Omental fat pad (tissue), 4 donors: Measurements from ENCODE around the gene SPNS1. TPM values are rescaled to one million over a fixed set of nuclear protein-coding genes. Genes with fewer than 3 reads are reported as not detected.
"Not testable (repeated sequence)": the region's sequence is repeated elsewhere in the genome, so short reads cannot be mapped to it uniquely, and the experiment has no call there.

Experiments
- ATAC-seq: fragments of 150-250 bp; one replicate; pipeline ENCODE4 v1.9.1; 2016; ENCODE audit warnings: mild to moderate bottlenecking, moderate library complexity; ENCODE audit not compliant: low FRiP score
- DNase-seq: peaks from one replicate; pipeline ENCODE4 v3.0.0-alpha.2; 2019; ENCODE audit warnings: low spot score
- total RNA-seq, 4 donors: library from RNA; depleted of rRNA; stranded (reverse); fragments of >200 nt; gene quantifications; one replicate each; pipeline ENCODE4 v1.1.0, GENCODE V29; 2016
- TF ChIP-seq, protein P1 (sequence below), 3 donors: fragments of 450-650 bp; IDR thresholded peaks; one replicate each; pipeline ENCODE4 v1.5.1; 2016 to 2017; ENCODE audit warnings: antibody characterized with exemption in 3 of 3, mild to moderate bottlenecking in 3 of 3, moderate library complexity in 2 of 3

The SPNS1 gene
- total RNA-seq, 4 donors from 2014 or later = 16.3 to 21.0 (median 18.5) TPM

GRCh38 chr16:28989363-28989762 is 14.8 kb downstream of the SPNS1 start:
- TF ChIP-seq, protein P1, sequence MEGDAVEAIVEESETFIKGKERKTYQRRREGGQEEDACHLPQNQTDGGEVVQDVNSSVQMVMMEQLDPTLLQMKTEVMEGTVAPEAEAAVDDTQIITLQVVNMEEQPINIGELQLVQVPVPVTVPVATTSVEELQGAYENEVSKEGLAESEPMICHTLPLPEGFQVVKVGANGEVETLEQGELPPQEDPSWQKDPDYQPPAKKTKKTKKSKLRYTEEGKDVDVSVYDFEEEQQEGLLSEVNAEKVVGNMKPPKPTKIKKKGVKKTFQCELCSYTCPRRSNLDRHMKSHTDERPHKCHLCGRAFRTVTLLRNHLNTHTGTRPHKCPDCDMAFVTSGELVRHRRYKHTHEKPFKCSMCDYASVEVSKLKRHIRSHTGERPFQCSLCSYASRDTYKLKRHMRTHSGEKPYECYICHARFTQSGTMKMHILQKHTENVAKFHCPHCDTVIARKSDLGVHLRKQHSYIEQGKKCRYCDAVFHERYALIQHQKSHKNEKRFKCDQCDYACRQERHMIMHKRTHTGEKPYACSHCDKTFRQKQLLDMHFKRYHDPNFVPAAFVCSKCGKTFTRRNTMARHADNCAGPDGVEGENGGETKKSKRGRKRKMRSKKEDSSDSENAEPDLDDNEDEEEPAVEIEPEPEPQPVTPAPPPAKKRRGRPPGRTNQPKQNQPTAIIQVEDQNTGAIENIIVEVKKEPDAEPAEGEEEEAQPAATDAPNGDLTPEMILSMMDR (IDR thresholded peaks at IDR 0.05) = no peak
- no peak for DNase-seq
- ATAC-seq = no peak

GRCh38 chr16:28990375-28991040 is 15.9 kb downstream of the SPNS1 start:
- TF ChIP-seq, protein P1 (IDR thresholded peaks at IDR 0.05) = no peak
- no peak for ATAC-seq
- DNase-seq = no peak

- no peak for ATAC-seq
- no peak for DNase-seq
- TF ChIP-seq, protein P1 (IDR thresholded peaks at IDR 0.05) = no peak
Observed at GRCh38 chr16:28991687-28992086, 17.1 kb downstream of the SPNS1 start.

DNA sequence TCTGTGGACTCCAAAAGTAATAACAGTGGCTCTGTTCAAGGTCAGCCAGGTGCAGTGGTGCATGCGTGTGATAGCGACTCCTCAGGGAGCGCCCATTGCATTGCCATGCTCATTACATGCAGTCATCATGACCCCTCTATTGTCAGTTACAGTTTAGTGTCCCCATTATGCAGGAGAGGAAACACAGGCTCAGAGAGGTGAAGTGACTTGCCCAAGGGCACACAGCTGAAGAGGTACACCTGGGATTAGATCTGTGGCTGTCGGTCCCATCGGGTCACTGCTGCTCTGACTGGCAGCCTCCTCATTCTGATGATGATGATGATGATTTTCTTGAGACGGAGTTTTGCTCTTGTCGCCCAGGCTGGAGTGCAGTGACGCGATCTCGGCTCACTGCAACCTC is 17.9 kb downstream of the SPNS1 start:
- DNase-seq = no peak
- TF ChIP-seq, protein P1 (IDR thresholded peaks at IDR 0.05) = no peak
- ATAC-seq = no peak

DNA sequence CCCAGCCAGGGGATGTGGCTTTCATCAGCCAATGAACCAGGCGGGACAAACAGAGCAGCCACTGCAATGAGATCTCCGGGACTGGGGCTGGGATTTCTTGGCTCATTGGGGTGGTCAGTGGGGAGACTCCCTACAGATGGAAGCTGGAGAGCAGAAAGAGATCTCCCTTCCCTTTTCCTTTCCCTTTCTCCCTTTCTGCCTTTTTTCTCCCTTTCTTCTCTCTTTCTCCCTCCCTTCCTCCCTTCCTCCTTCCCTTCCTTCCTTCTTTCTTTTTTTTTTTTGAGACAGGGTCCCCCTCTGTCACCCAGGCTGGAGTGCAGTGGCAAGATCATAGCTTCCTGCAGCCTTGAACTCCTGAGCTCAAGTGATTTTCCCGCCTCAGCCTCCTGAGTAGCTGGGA is 24.3 kb downstream of the SPNS1 start:
- ATAC-seq (no peak), DNase-seq (no peak)
- TF ChIP-seq, protein P1 (IDR thresholded peaks at IDR 0.05) = no peak

DNA sequence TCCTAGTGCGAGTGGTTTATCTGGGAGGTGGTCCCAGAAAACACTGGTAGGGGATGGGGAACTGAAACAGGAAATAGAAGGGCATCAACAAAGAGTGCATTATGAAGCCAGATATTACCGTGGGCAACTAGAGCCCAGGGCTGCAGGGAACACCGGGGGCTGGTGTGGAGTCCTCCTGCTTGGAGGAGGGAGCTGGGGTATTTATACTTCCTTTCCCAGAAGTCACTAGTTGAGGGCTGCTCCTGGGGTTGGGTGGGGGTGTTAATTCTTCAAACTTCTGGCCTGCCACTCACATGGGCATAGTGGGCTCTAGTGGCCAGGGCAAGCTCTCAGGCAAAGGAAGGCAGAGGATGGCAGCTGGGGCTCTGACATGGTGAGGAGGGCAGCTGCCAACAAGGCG is 25.0 kb downstream of the SPNS1 start:
- DNase-seq (no peak), ATAC-seq (no peak)
- TF ChIP-seq, protein P1 (IDR thresholded peaks at IDR 0.05) = no peak

DNA sequence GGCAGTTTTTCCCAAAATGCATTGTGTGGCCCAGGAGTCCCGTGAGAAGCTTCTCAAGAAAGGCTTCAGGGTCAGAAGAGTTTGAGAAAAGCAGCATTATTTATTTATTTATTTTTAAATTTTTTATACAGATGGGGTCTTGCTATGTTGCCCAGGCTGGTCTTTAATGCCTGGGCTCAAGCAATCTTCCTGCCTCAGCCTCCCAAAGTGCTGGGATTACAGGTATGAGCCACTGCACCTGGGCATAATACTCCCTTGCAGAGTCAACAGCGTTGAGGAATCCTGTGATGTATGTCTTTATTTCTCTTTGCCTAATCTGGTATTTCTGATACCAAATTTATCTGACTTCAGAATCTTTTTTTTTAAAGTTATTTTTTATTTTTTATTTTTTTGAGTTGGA is 25.4 kb downstream of the SPNS1 start:
- TF ChIP-seq, protein P1 (IDR thresholded peaks at IDR 0.05) = no peak
- no peak for ATAC-seq
- no peak for DNase-seq

GRCh38 chr16:29004496-29005139 is 30.0 kb downstream of the SPNS1 start:
- DNase-seq, ATAC-seq: not testable (repeated sequence)
